ENCODE data around the gene SLC26A11.
"Not testable (repeated sequence)": the region's sequence is repeated elsewhere in the genome, so short reads cannot be mapped to it uniquely, and the experiment has no call there.

The SLC26A11 gene

GRCh38 chr17:80287806-80288567, 67.8 kb downstream of the SLC26A11 start:
- no peak for DNase-seq

- no peak for DNase-seq
Measured at GRCh38 chr17:80289616-80290015, 69.4 kb downstream of the SLC26A11 start.

GRCh38 chr17:80290156-80290555, 69.9 kb downstream of the SLC26A11 start:
- DNase-seq, result no peak

- no peak for DNase-seq
Measured at GRCh38 chr17:80291260-80291659, 71.0 kb downstream of the SLC26A11 start.

GRCh38 chr17:80291691-80292487, 71.7 kb downstream of the SLC26A11 start:
- no peak for DNase-seq

- no peak for DNase-seq
Measured at GRCh38 chr17:80292521-80292971, 72.3 kb downstream of the SLC26A11 start.

- DNase-seq, result no peak
Measured at GRCh38 chr17:80294210-80294609, 74.0 kb downstream of the SLC26A11 start.

- no peak for DNase-seq
Measured at GRCh38 chr17:80294653-80295052, 74.4 kb downstream of the SLC26A11 start.

GRCh38 chr17:80295146-80295545, 74.9 kb downstream of the SLC26A11 start:
- no peak for DNase-seq

- no peak for DNase-seq
Measured at GRCh38 chr17:80295559-80295958, 75.3 kb downstream of the SLC26A11 start.

- no peak for DNase-seq
Measured at GRCh38 chr17:80296221-80296620, 76.0 kb downstream of the SLC26A11 start.

- DNase-seq, result no peak
Measured at GRCh38 chr17:80297996-80298560, 77.9 kb downstream of the SLC26A11 start.

- DNase-seq, result not testable (repeated sequence)
Measured at GRCh38 chr17:80299350-80300100, 79.3 kb downstream of the SLC26A11 start.

- not testable (repeated sequence) for DNase-seq
Measured at GRCh38 chr17:80300756-80301155, 80.5 kb downstream of the SLC26A11 start.

All from stimulated activated CD4-positive, alpha-beta T cell treated with anti-CD3 and anti-CD28 coated beads, Interleukin-4, amount 100 ng/mL, for 24 hours (primary cell).